Spleen (tissue), 11 donors: ENCODE measurements around the gene TMEM175. TPM values are rescaled to one million over a fixed set of nuclear protein-coding genes. Genes with fewer than 3 reads are reported as not detected.
A peak's percentile ranks its signal among the peaks of the same experiment; 100 is the strongest.

Experiments
- DNase-seq: peaks from one replicate; pipeline ENCODE4 v3.0.0-alpha.2; 2020
- H3K27ac ChIP-seq, 8 donors: fragments of 200-600 bp; sonication (generic) in 7 of 8; 1 replicate in 4 of 8; 2 replicates in 4 of 8; pipeline versions ENCODE4 v1.5.0 to v1.8.0; 2016 to 2021; ENCODE audit warnings: inconsistent platforms in 4 of 8, mild to moderate bottlenecking in 4 of 8, moderate library complexity in 1 of 8
- H3K27me3 ChIP-seq, 7 donors: fragments of 200-600 bp; sonication (generic) in 6 of 7; replicated peaks in 1 of 7; 1 replicate in 4 of 7; 2 replicates in 3 of 7; pipeline versions ENCODE4 v1.5.0 to v1.8.0; 2016 to 2021; ENCODE audit warnings: inconsistent platforms in 3 of 7, mild to moderate bottlenecking in 1 of 7
- H3K36me3 ChIP-seq, 6 donors: fragments of 200-600 bp; sonication (generic) in 5 of 6; 1 replicate in 4 of 6; 2 replicates in 2 of 6; pipeline versions ENCODE4 v1.5.0 to v1.8.0; 2016 to 2021; ENCODE audit warnings: inconsistent platforms in 2 of 6
- H3K4me1 ChIP-seq, 6 donors: fragments of 200-600 bp; sonication (generic) in 5 of 6; 1 replicate in 3 of 6; 2 replicates in 3 of 6; pipeline versions ENCODE4 v1.5.0 to v1.8.0; 2016 to 2021; ENCODE audit warnings: inconsistent platforms in 3 of 6
- H3K4me3 ChIP-seq, 8 donors: fragments of 200-600 bp; sonication (generic) in 7 of 8; 1 replicate in 4 of 8; 2 replicates in 4 of 8; pipeline versions ENCODE4 v1.5.0 to v1.8.0; 2016 to 2021; ENCODE audit warnings: inconsistent platforms in 4 of 8, mild to moderate bottlenecking in 4 of 8, moderate library complexity in 2 of 8
- H3K9me3 ChIP-seq, 8 donors: fragments of 200-600 bp; sonication (generic) in 7 of 8; 1 replicate in 4 of 8; 2 replicates in 4 of 8; pipeline versions ENCODE4 v1.5.0 to v1.8.0; 2016 to 2021; ENCODE audit warnings: inconsistent platforms in 4 of 8
- POLR2A ChIP-seq, 3 donors: fragments of 450-650 bp; IDR thresholded peaks; one replicate each; pipeline ENCODE4 v1.5.1; 2017; ENCODE audit warnings: antibody characterized with exemption in 3 of 3, mild to moderate bottlenecking in 1 of 3
- POLR2AphosphoS5 ChIP-seq, 3 donors: sonication (generic); formaldehyde crosslinking; IDR thresholded peaks; one replicate each; pipeline ENCODE4 v1.5.1; 2017; ENCODE audit warnings: antibody characterized with exemption in 3 of 3
- WGBS, 5 donors: extraction: QIAGEN DNeasy Blood & Tissue Kit in 3 of 5; methylation state at CpG; one replicate each; pipeline versions ENCODE4 v1.1.5 to v1.1.7; 2013 to 2018; 5-methylcytosine and 5-hydroxymethylcytosine counted together
- intact Hi-C: fragments of 100-400 bp; cut with DNase I; formaldehyde crosslinking; loops from one replicate; pipeline ENCODE4 v1.15.0; 2023; ENCODE audit warnings: low total_unique reads
- polyA plus RNA-seq, 3 donors: library from polyadenylated mRNA; stranded (reverse); fragments of 200-250 nt; gene quantifications; one replicate each; pipeline ENCODE4 v1.2.1, GENCODE V29; 2013
- total RNA-seq, 7 donors: library from RNA; depleted of rRNA in 3 of 7; stranded (reverse); fragments of >200 nt in 3 of 7; fragmentation: NEBNext Ultra II Directional in 4 of 7; extraction: Animal tissue kit (Norgen Biotek cat#: 25700) in 4 of 7; gene quantifications; one replicate each; pipeline versions ENCODE4 v1.1.0 to v1.2.1, GENCODE V29; 2016 to 2021
- TF ChIP-seq, protein P1 (sequence below), 11 experiments: fragments of 200-600 bp in 7 of 11; fragments of 450-650 bp in 4 of 11; sonication (generic) in 4 of 11; IDR thresholded peaks in 8 of 11; conservative IDR thresholded peaks in 3 of 11; 1 replicate in 7 of 11; 2 replicates in 4 of 11; pipeline versions ENCODE4 v1.4.0 to v1.8.0; 2016 to 2021; ENCODE audit warnings: antibody characterized with exemption in 11 of 11, inconsistent platforms in 4 of 11, mild to moderate bottlenecking in 1 of 11
- donor health status: healthy with polysubstance abuse.
- donor health status: DM: no; HTN: no; CAD: no; lungs with moderate emphysema.
- donor health status: DM: no; HTN: no; CAD: no.
- donor health status: Bipolar disorder and iron deficiency.
- donor health status: healthy.
- donor health status: DM: no; HTN: no; CAD: no.
- donor health status: DM: yes; HTN: yes; CAD: no.

TMEM175 gene
- total and polyA plus RNA-seq, 10 donors = 38.2 to 83.9 (median 60.4) TPM

DNA sequence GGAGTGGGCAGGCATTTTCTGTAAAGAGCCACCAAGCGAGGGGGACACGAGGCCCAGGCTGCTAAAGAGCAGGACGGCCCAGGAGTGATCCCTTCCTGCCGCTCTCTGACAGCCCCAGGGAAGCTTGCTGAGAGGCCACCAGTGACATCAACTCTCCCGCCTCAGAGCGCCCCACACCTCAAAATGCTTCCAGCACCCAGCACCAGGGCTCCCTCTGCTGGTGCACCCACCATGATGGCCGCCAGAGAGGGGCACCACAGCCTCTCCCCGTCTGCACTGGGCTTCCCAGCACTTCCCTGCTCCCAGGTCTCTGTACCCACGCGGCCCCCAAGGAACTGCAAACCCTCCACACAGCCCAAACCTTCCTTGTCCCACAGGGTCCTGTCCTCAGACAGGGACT is 40.5 kb upstream of the TMEM175 start:
- H3K4me1 ChIP-seq = peaks cover 0 to 13% (median 4%) of the 10 kb centered on the region in 6 donors
- intact Hi-C loops = no loop called here
- peaks cover 5 to 100% (median 80%) of the 10 kb centered on the region in 6 donors for H3K36me3 ChIP-seq
- no peak overlapping the region for H3K4me3 ChIP-seq
- WGBS, 5 donors = 88 to 97% (median 90%) methylated on average over 8 to 10 of the region's 10 CpGs
- DNase-seq = no peak
- H3K27ac ChIP-seq = no peak overlapping the region
- TF ChIP-seq POLR2AphosphoS5 (IDR thresholded peaks at IDR 0.05) (no peak), POLR2A (IDR thresholded peaks at IDR 0.05) (no peak)
- TF ChIP-seq, protein P1, sequence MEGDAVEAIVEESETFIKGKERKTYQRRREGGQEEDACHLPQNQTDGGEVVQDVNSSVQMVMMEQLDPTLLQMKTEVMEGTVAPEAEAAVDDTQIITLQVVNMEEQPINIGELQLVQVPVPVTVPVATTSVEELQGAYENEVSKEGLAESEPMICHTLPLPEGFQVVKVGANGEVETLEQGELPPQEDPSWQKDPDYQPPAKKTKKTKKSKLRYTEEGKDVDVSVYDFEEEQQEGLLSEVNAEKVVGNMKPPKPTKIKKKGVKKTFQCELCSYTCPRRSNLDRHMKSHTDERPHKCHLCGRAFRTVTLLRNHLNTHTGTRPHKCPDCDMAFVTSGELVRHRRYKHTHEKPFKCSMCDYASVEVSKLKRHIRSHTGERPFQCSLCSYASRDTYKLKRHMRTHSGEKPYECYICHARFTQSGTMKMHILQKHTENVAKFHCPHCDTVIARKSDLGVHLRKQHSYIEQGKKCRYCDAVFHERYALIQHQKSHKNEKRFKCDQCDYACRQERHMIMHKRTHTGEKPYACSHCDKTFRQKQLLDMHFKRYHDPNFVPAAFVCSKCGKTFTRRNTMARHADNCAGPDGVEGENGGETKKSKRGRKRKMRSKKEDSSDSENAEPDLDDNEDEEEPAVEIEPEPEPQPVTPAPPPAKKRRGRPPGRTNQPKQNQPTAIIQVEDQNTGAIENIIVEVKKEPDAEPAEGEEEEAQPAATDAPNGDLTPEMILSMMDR (IDR thresholded peaks at IDR 0.05 in 8 of 11, conservative IDR thresholded peaks at IDR 0.05 in 3 of 11) = no peak
- no peaks in the 10 kb centered on the region for H3K9me3 ChIP-seq
- no peaks in the 10 kb centered on the region for H3K27me3 ChIP-seq

DNA sequence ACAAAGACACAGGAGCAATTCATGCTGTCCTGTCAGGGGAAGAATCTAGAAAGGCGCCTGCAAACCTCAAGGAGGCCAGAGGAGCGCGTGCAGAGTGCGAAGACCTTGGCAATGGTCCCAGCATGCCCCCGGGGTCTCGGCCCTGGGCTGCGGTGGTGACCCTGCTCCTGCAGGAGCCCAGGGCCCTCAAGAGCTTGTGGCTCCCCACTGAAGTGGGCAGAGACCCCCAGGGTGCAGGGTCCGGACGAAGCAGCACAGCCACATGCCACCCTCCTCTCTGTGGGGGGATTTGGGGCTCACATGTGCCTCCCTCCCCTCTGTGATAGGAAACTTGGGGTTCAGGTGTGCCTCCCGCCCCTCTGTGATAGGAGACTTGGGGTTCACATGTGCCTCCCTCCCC is 39.5 kb upstream of the TMEM175 start:
- Histone ChIP-seq H3K27ac (no peak overlapping the region), H3K4me1 (peaks cover 0 to 21% (median 4%) of the 10 kb centered on the region in 6 donors), H3K36me3 (peaks cover 5 to 100% (median 87%) of the 10 kb centered on the region in 6 donors), H3K27me3 (no peaks in the 10 kb centered on the region), H3K9me3 (no peaks in the 10 kb centered on the region), H3K4me3 (no peak overlapping the region)
- WGBS, 5 donors = 95 to 99% (median 96%) methylated on average over 7 to 10 of the region's 10 CpGs
- TF ChIP-seq POLR2A (IDR thresholded peaks at IDR 0.05) (no peak), POLR2AphosphoS5 (IDR thresholded peaks at IDR 0.05) (no peak)
- TF ChIP-seq, protein P1 (IDR thresholded peaks at IDR 0.05 in 8 of 11, conservative IDR thresholded peaks at IDR 0.05 in 3 of 11) = no peak
- intact Hi-C loops = no loop called here
- no peak for DNase-seq

DNA sequence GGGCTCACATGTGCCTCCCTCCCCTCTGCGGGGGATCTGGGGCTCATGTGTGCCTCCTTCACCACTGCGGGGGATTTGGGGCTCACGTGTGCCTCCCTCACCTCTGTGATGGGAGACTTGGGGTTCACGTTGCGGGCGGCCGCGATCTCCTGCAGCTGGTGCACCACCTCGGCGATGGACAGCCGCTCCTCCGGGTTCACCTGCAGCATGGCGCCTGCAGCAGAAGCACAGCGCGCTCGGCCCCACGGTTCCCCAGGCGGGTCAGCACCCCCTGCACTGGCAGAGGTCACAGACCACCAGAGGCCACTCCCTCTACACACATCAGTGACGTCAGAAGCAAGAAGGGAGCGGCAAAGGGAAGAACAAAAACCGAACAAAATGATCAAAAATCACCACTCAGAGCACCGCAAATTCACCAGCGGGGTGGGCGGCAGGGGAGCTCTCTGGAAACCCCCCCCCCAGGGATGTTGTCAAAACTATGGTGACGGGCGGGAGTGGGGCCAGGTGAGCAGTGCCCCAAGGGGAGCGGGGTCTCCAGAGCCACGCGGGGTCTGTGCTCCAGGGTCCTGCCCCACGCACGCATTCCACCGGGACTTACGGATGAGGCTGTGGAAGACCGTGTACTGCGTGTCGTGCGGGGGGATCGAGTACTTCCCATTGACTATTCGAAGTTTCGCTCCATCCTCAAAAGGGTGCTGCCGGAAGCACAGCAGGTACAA is 38.8 kb upstream of the TMEM175 start:
- Histone ChIP-seq H3K27ac (no peak overlapping the region), H3K9me3 (no peaks in the 10 kb centered on the region), H3K36me3 (peaks cover 2 to 100% (median 86%) of the 10 kb centered on the region in 6 donors), H3K27me3 (no peaks in the 10 kb centered on the region), H3K4me3 (no peak overlapping the region), H3K4me1 (peaks cover 0 to 17% (median 2%) of the 10 kb centered on the region in 6 donors)
- TF ChIP-seq POLR2A (IDR thresholded peaks at IDR 0.05) (no peak), POLR2AphosphoS5 (IDR thresholded peaks at IDR 0.05) (peak in 1 of 3 donors; percentile 19)
- no peak for DNase-seq
- 95 to 97% (median 95%) methylated on average over 22 to 41 of the region's 41 CpGs for WGBS, 5 donors
- intact Hi-C loops = no loop called here

DNA sequence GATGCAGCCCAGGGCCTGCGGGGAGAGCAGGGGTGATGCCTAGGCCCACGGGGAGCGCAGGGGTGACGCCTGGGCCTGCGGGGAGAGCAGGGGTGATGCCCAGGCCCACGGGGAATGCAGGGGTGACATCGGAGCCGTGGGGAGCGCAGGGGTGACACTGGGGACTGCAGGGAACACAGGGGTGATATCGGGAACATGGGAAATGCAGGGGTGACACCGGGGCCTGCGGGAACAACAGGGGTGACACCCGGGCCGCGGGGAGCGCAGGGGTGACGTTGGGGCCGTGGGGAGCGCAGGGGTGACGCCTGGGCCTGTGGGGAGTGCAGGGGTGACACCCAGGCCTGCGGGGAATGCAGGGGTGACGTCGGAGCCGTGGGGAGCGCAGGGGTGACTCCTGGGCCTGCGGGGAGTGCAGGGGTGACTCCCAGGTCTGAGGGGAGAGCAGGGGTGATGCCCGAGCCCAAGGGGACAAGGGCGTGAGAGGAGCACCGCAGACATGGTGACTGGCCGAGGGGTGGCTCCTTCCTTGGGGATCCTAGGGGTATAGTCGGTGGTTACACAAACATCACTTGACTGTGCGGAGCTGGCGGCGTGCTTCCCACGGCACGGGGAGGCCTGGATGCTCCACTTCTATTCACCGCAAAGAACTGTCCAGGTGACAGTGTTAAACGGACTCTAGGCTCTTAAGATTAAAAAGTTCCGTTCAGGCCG is 38.1 kb upstream of the TMEM175 start:
- H3K27ac ChIP-seq = no peak overlapping the region
- H3K4me3 ChIP-seq = no peak overlapping the region
- H3K4me1 ChIP-seq = peaks cover 0 to 14% (median 0%) of the 10 kb centered on the region in 6 donors
- H3K9me3 ChIP-seq = no peaks in the 10 kb centered on the region
- WGBS, 5 donors = 88 to 97% (median 94%) methylated on average over 37 to 40 of the region's 40 CpGs
- H3K36me3 ChIP-seq = peaks cover 2 to 100% (median 84%) of the 10 kb centered on the region in 6 donors
- H3K27me3 ChIP-seq = no peaks in the 10 kb centered on the region
- no peak for DNase-seq
- no peak for TF ChIP-seq POLR2A (IDR thresholded peaks at IDR 0.05)
- no peak for TF ChIP-seq POLR2AphosphoS5 (IDR thresholded peaks at IDR 0.05)
- TF ChIP-seq, protein P1 (IDR thresholded peaks at IDR 0.05 in 8 of 11, conservative IDR thresholded peaks at IDR 0.05 in 3 of 11) = no peak
- intact Hi-C loops = no loop called here
